Stimulated activated naive CD8-positive, alpha-beta T cell treated with anti-CD3 and anti-CD28 coated beads, Interleukin-15, Interleukin-2, amounts not matched to agents 100 U/mL and 50 U/mL, for 24 hours (primary cell): ENCODE data around the gene ZKSCAN3.
"Not testable (repeated sequence)": the region's sequence is repeated elsewhere in the genome, so short reads cannot be mapped to it uniquely, and the experiment has no call there.

Experiments
- ATAC-seq: fragments of 150-1000 bp; cut with Tn5 transposase; one replicate; pipeline ENCODE4 v1.10.0; 2021
- DNase-seq: peaks from one replicate; pipeline ENCODE4 v3.0.0; 2021

ZKSCAN3 gene

DNA sequence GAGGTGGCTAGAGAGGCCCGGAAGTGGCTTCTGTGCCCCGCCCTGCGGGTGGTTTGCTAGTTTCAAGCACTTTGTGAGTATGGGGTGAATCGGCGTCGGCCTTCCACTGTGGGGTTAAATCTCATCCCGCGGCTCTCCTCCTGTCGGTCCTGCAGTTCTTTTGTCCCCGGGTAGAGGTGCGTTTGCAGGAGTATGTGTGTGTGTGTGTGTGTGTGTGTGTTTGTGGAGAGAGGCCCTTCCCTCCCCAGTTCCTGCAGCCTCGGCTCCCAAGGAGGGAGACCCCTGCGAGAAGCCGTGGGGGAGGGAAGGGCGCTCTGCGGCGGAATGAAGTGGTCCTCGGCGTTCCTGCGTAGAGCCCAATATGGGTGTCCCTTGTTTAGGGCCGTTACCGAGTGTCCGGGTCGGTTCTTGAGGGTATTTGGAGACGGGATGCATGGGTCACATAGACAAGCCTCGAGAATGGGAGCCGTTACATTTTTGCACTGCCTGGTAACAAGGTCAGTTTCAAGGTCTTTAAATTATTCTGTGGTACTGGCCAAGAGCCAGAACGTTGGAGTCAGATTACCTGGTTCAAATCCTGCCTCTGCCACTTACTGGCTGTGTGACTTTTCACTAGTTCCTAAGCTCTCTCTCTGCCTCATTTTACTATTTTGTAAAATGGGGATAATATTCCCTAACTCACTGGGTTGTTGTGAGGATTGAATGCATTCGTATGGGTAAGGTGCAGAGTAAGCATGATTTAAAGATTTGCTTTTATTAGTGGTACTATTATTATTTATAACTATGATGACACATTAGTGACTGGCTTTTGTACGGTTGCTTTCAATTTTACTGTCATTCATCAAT, at the start of gene ZKSCAN3:
Gene ZKSCAN3, plus strand, starts transcription at position 56 of the 846 bp plus-strand sequence. CDS start 9,640 bp downstream, outside the sequence.
- ATAC-seq (peak; percentile 99), DNase-seq (peak; percentile 87)

DNA sequence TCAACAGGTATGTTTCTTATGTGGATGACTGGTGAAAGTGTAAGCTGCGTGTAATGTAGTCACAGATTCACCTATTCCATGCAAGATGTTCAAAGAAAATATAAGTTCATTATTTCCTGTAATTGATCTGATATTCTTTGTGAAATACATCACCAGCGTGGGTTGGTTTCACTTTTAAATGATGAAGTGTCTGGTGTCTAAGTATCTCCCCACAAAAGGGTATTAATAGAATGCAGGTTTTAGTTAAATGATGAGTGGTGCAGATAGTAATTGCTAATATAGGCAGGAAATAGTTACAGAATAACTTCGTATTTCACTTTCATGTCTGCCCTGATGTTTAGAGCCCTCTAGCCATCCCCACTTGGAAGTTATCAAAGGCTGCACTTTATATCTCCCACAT, 46.2 kb upstream of the ZKSCAN3 start:
- DNase-seq, result no peak

GRCh38 chr6:28306363-28306762, 43.4 kb upstream of the ZKSCAN3 start:
- ATAC-seq, DNase-seq: not testable (repeated sequence)

More for the DNA sequence above, 46.2 kb upstream of the ZKSCAN3 start:
- peak; percentile 66 for ATAC-seq

DNA sequence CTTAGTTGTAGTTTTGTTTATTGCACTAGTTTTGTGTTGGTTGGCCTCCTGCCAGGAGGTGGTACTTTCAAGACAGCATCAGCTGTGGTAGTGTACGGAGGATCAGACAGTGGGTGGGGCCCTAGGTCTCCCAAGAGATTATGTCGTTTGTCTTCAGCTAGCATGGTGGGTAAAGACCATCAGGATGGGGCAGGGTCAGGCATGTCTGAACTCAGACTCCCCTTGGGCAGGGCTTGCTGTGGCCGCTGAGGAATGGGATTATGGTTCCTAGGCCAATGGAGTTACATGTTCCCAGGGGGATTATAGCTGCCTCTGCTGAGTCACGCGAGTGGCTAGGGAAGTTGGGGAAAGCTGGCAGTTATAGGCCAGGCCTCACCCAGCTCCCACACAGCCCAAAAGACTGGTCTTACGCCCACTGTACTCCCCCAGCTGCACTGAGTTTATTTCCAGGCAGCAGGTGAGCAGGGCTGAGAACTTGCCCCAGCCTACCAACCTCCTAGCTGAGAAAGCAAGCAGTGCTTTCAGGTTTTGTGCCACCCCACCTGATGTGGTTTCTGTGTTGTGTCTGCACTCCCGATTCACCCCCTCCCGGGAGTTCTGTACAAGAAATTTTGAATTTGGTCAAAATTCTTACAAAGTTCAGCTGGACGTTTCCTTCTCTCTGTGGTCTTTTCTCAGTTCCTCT, 38.5 kb upstream of the ZKSCAN3 start:
- no peak for DNase-seq
- no peak for ATAC-seq

GRCh38 chr6:28312939-28313338, 36.8 kb upstream of the ZKSCAN3 start:
- DNase-seq (no peak), ATAC-seq (no peak)

DNA sequence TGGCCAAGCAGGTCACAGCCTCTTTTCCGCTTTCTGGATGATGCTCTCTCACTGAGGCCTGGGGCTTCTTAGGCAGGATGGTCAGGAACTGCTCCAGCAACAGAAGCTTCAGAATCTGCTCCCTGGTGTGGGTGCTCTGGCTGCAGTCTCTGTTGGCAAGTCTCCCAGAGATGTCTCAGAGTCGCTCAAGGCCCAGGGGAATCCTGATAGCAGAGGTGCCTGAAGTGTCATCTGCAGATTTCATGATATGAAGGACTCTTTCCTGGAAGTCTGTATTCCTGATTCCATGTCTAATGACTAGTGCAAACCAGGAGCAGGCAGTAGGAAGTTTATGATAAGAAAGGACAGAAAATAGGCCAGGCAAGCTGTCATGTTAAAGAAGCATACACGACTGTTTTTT, 34.1 kb upstream of the ZKSCAN3 start:
- no peak for DNase-seq

DNA sequence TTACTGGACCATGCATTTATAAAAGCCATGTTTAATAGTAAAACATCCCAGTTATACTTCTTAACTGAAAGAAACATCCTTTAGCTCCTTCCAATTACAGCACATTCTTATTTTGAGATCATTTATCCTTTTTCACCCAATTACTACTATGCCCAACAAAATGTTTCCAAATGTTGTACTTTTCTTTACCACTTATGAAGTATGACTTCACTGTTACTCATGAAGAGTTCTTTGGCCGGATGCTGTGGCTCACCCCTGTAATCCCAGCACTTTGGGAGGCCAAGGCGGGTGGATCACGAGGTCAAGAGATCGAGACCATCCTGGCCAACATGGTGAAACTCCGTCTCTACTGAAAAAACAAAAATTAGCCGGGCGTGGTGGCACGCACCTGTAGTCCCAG, 31.9 kb upstream of the ZKSCAN3 start:
- ATAC-seq, DNase-seq: not testable (repeated sequence)

More for the DNA sequence above, 34.1 kb upstream of the ZKSCAN3 start:
- no peak for ATAC-seq

GRCh38 chr6:28322661-28323060, 27.1 kb upstream of the ZKSCAN3 start:
- ATAC-seq (no peak), DNase-seq (no peak)

- ATAC-seq, result no peak
- DNase-seq, result no peak
These were observed 25.8 kb upstream of the ZKSCAN3 start for GRCh38 chr6:28323813-28324424.

- ATAC-seq (no peak), DNase-seq (no peak)
These were observed 23.3 kb upstream of the ZKSCAN3 start for GRCh38 chr6:28326371-28326948.

DNA sequence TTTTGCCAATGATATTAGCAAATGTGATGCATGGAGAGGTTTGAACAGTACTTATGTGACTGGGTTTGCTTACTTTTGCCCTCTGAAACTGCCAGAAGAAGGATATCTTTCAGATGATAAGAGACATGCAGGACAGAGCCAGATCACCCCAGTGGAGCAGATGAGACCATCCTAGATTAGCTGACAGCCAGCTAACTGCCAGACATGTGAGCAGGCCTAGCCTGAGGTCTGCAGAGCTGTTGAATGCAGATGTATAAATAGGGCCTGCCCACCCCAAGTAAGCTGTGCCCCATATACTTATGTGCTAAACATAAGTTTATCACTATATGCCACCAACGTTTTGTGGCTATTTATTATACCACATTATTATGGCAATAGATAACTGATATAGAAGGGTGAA, 19.7 kb upstream of the ZKSCAN3 start:
- DNase-seq, result no peak
- ATAC-seq, result no peak

- DNase-seq (no peak), ATAC-seq (no peak)
These were observed 16.7 kb upstream of the ZKSCAN3 start for GRCh38 chr6:28333047-28333446.

DNA sequence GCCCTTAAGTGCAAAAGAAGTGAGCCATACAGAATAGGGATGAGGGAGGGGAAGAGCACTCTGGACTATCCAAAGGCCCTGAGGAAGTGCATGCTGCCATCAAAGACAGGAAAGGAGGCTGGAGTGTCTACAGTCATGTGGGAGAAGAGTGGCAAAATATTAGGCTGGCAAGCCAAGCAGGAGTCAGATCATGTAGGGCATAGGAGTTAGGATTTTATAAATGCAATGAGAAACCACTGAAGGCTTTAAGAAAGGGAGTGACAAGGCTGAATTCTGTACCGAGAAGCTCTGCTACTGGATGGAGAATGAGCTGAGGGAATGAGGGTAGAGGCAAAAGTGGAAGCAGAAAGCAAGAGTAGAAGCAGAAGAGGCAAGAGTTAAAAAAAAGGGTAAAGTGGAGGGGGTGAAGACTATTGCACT, 16.1 kb upstream of the ZKSCAN3 start:
- no peak for ATAC-seq

DNA sequence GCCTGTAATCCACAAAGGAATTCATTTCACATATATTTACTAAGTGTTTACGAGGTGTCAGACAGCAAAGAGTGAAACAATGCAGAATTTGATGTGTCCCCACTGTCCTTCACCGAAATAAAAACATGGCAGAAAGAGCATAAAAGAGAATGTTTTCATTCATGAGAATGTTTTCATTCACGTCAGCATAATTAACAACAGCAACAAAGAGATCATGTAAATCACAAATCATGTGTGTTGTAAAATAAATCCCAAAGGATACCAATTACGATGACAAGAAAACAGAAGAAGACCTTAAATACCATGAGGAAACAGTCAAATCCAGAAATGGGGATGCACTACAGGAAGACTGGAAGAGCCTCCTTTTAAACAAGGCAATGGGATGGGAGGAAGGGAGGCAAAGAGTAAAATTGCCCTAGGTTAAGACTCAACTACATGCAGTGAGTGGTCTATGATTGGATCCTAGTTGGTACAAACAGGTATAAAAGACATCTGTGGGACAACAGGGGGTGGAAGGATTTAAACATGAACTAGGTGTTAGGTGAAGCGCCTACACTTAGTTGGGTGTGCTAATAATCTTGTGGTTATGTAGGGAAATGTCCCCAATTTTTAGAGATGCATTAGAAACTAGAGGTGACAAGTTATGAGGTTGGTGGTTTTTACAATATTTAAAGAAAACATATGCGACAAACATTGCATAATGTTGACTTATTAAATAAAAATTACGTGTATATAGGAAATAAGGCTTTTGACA, 15.3 kb upstream of the ZKSCAN3 start:
- ATAC-seq (no peak), DNase-seq (no peak)

More for the DNA sequence above, 16.1 kb upstream of the ZKSCAN3 start:
- no peak for DNase-seq

DNA sequence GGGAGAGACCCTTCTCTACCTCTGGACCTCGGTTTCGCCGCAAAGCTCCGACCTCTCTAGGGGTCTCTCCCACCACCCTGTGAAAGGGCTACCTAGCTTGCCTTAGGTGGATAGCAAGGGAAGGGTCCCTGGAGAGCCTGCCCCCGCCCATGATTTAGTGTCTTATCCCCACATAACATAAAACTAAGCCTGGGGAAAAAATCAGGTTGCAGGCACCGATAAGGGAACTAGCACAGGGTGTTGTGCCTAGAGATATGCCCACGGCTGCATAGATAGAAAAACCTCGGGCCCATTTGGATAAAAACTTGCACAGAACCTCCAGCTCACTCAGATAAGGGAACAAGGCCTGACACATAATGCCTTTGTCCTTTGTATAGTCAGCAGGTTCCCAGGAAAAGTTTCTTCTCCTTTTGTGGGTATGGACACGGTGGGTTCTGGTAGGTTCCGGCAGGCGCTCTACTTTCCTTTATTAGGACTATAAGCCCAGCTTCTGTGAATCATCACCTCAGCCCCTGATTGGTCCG, 14.6 kb upstream of the ZKSCAN3 start:
- ATAC-seq, result no peak
- no peak for DNase-seq

DNA sequence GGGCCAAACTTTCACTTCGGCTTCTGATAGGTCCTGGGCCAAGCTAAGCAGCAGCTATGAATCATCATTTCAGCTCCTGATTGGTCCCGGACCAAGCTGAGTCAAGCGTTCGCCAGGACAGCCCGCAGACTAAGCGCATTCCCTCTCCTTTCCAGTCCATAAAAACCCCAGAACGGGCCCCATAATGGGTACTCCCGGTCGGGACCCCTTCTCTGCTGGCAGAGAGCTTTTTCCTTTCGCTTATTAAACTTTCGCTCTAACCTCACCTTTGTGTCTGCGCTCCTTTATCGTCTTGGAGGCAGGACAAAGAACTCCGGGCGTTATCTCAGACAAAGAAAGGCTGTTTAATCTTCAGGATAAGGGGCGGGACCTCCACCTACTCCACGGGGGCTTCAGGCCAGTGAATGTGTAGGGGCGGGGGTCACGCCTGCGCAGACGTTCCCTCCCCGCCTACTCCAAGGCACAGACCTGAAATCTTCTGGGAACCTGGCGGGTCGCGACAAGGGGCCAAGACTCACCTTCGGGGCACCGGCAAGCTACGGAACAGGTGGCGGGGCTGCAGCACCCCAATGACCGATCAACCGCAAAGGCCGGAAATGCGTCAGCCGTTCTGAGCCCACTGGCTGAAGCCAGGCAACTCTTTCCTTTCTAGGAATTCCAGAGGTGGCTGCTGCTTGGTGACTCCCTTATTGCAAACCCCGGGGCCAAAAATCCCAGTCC, 14.0 kb upstream of the ZKSCAN3 start, which contains the start of gene ZSCAN31:
Gene ZSCAN31, minus strand, starts transcription at position 585 of the 720 bp plus-strand sequence. CDS start 6,465 bp downstream, outside the sequence.
- DNase-seq, result peak; percentile 78
- peak; percentile 91 for ATAC-seq

GRCh38 chr6:28336284-28337120, 13.2 kb upstream of the ZKSCAN3 start:
- DNase-seq (peak; percentile 32), ATAC-seq (peak; percentile 32)

DNA sequence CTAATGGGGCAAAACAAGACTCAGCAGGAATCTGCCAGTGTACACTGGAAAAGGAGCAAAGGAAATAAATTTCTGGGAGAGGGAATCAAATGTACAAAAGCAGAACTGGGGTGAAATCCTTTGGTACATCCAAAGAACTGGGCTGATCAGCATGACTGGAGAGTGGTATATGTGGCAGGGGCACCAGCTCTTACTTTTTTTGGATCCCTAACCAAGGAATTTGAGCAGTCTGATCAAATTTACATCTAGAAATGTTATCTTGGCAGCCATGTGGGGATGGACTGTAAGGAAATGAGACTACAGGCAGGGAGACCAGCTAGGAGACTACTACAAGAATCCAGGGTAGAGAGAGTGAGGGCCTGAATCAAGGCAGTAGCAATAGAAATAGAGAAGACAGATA, 12.6 kb upstream of the ZKSCAN3 start:
- ATAC-seq, result no peak
- no peak for DNase-seq

DNA sequence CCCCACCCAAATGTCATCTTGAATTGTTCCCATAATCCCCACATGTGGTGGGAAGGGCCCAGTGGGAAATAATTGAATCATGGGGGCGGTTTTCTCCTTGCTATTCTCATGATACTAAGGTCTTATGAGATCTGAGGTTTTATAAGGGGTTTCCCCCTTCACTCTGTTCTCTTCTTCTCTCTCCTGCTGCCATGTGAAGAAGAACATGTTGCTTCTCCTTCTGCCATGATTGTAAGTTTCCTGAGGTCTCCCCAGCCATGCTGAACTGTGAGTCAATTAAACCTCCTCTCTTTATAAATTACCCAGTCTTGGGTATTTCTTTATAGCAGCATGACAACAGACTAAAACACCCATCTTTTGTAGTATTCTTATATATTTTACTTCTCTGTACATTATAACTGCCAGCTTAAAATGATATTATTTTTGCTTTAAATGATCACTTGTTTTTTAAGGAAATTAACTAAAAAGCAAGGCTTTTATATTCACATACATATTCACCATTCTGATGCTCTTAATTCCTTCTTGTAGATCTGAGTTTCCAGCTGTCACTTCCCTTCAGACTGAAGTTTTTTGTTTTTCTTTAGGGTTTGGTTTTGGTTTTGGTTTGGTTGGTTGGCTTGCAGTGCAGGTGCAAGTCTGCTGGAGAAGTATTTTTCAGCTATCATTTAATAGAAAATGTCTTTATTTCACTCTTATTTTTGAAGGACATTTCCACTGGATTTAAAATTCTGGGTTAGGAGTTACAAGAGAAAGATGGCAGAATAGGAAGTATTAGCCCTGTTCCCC, 9.2 kb upstream of the ZKSCAN3 start:
- DNase-seq (no peak), ATAC-seq (no peak)
